HG03097 (cell line): ENCODE data around the gene HMHB1.
"Not testable (repeated sequence)": the region's sequence is repeated elsewhere in the genome, so short reads cannot be mapped to it uniquely, and the experiment has no call there.

Experiments
- ATAC-seq: cut with Tn5 transposase; IDR thresholded peaks from one replicate; pipeline ENCODE4 v1.9.1; 2021; ENCODE audit not compliant: unreplicated experiment, low FRiP score

HMHB1 gene

GRCh38 chr5:143801252-143801939, 10.6 kb upstream of the HMHB1 start:
- ATAC-seq = no peak

DNA sequence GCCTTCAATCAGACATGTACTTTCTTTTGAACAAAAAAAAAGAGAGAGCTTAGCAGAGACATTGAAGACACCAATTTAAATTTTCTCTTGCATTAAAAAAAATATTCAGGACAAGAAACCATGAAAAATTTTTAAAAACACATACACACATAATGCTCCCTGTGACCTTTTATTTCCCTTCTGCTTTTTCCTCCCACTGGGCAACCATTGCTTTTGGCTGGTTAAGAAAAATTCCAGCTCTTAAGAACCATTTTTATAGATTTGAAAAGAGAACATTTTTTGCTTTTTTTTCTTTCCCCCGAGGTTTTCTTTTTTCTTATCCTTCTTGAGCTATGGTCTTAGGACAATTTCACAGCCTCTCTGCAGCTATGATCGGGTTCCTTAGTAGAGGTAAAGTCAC, 6.1 kb upstream of the HMHB1 start:
- no peak for ATAC-seq

- no peak for ATAC-seq
These were observed 5.4 kb upstream of the HMHB1 start for GRCh38 chr5:143806579-143806978.

DNA sequence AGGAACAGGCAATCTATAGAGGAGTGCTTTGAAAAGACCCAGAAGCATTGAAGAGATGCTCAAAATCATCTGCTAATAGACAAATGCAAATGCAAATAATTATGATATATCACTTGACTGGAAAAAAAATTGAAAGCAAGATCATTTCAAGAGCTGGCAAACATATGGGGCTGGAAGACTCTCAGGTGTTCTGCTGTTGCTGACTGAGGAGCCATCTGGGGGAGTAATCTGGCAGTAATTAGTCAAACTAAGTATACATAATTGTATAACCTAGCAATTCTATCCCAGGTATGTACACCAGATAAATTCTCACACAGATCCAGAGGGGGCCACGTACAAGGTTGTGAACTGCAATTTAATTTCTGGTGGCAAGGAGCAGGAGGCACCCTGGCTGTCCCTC, 4.6 kb upstream of the HMHB1 start:
- ATAC-seq = no peak

- not testable (repeated sequence) for ATAC-seq
These were observed 4.4 kb downstream of the HMHB1 start for GRCh38 chr5:143816370-143816769.

DNA sequence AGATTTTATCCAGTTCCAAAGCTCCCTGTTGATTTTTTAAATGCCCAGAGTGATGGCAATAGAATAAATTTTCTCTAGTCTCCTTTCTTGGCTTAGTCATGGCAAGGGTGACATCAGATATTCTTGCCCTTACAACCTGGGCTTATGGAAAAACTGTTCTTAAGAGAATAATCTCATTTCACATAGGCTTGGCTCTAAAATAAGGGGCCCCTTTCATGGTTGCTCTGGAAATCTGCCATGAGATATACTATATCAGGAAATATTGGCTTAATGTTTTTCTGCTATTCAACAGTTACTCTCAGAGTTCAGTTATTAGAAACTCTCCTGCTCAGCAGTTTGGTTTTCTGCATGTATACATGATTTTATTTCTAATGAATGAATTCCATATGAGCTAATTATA, 7.8 kb downstream of the HMHB1 start:
- no peak for ATAC-seq

- no peak for ATAC-seq
These were observed 8.5 kb downstream of the HMHB1 start for GRCh38 chr5:143820451-143820850.

DNA sequence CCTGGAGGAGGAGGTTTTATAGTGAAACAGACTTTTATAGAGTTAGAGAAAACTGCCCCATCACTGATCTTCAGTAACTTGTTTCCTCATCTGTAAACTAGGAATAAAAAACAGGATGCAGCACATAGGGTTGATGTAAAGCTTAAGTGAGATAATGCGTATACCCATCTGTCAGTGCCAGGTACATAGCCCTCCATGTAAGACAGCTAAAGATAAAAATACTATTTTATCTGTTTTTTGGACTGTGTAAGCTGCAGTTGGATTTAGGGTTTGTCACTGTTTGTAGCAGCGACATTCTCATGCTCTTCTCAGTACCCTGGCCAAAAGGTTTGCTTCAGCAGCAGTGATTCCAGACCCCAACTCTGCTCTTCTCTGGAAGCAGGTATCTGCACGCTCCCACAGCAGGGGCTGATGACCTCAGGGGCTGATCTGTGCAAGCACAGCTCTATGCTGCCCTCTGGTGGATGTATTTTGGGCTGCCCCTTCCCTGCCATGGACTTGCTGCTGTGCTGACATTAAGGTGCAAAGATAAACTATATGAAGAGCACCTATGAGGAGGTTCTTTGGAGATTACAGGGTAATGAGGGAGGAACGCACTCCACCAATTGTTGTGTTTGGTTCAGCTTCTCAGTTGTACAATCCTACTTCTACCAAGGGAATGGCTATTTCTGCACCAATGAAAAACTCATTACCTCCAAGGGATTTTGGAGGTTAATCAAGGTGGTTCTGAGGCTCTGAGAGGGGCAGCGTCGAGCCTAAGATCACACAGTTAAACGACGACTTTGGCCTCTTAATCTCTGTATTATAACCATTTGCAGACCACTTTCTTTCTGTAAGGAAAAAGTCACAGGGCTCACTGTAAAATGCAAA, 13.1 kb downstream of the HMHB1 start:
- ATAC-seq = no peak

DNA sequence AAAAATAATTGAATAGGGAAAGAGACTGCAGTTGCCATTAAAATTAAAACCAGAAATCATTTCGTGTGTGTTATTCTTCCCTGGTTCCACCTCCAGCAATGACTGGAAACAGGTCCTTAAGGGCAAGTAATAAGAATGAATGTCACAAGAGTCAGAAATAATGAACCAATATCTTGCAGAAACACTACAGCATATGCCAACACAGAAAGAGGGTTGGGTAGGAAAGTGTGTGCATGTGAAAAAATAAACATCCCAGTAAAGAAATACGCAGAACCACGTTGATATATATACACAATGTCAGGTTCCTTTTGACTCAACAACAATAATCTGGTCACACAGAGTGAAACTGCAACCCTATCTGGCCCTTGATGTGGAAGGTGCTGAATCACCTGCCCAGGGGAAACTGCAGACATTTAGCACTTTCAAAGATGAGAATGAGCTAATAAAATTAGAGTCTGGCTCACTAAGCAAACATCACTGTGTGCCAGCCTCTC, 15.0 kb downstream of the HMHB1 start:
- peak; percentile 79 for ATAC-seq

GRCh38 chr5:143828710-143829109, 16.7 kb downstream of the HMHB1 start:
- no peak for ATAC-seq

DNA sequence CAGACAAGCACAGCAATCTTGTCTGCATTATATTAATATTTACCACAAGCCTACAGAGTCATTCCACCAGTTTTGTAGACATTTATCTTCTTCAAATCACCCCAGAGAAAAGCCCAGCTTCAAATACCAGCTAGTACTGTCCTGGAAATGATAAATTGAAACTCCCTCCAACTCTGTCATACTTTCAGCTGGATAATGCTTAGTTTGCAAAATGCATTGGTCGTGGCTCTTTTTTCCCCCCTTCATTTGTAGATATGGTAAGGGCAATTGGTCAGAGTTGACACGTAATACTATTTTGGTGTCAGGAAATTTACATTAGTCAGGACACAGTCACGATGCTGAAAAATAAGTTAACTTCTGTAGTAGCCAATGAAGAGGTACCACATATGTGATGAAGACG, 21.2 kb downstream of the HMHB1 start:
- no peak for ATAC-seq

GRCh38 chr5:143835251-143835650, 23.3 kb downstream of the HMHB1 start:
- ATAC-seq = no peak

DNA sequence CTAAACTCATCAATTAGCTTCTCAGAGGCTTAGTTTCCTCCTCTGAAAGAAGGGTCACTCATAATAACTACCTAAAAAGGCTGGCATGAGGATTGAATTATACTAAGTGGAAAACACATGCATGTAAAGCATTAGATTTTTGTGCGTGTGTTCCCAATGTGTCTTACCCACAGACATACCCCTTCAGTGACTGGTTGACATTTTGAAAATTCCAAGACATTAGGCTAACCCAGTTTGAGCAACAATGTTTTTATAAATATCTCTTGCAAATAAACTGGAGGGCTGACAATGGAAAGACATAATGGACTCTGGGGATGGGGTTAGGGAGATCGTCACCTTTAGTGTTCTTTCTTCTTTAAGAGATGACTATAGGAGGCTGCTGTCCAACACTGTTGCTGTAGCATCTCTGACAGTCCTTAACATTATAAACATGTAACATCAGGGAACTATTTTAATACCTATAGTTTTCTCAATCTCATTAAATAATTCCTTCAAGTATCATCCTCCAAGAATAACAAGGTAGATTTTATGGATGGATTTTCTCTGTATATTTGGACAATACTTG, 24.3 kb downstream of the HMHB1 start:
- ATAC-seq = no peak

GRCh38 chr5:143837306-143837848, 25.4 kb downstream of the HMHB1 start:
- no peak for ATAC-seq

DNA sequence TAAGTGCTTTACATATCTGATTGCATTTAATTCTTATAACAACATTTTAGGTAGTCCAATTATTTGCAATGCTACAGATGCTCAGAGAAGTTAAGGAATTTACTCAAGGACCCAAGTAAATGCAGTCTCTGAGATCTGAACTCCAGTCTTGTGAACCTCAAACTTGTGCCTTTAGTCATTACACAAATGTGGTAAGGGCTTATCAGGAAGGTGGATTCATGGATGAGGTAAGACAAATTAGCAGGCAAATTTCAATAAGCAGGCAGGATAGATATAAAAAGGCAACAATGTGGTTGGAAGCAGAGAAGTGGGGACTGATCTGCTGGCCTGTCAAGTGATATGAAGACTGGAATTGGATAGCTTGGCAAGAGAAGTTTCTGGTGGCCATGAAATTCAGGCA, 29.5 kb downstream of the HMHB1 start:
- no peak for ATAC-seq

GRCh38 chr5:143842920-143843319, 31.0 kb downstream of the HMHB1 start:
- no peak for ATAC-seq

DNA sequence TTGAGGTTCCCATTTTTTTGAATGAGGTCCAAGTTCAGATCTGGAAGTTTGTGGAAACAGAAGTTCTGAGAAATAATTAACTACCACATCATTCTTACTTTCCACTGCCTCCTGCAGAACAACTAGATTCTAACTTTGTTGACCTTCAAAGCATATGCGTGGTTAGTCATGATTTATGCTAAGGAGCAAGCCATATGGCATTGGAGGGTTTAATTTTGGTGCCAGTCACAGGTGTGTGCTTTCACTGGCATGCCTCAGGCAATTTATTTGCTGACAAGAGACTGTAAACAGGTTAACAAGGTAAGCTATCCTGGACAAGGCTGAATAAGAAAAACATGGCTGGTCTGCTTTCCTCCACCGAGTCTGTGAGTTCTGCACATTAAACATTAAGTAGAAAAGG, 31.5 kb downstream of the HMHB1 start:
- no peak for ATAC-seq

- ATAC-seq = no peak
These were observed 38.2 kb downstream of the HMHB1 start for GRCh38 chr5:143850050-143850683.

DNA sequence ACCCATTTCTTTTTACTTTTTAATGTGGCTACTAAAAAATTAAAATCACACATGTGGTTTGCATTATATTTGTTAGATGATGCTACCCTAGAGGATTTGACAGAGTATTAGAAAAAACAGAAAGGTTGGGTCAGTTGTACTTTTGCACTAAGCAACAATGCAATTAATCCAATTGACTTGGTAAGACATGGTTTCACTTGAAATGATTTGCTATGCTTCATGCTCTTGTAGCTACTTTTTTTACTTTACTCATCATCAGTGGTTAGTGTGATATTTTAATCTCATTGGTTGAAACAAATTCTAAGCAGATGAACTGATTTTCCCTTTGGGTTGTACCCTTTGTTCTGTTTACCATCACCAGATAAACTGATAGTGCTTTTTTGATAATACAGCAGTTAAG, 39.4 kb downstream of the HMHB1 start:
- no peak for ATAC-seq

DNA sequence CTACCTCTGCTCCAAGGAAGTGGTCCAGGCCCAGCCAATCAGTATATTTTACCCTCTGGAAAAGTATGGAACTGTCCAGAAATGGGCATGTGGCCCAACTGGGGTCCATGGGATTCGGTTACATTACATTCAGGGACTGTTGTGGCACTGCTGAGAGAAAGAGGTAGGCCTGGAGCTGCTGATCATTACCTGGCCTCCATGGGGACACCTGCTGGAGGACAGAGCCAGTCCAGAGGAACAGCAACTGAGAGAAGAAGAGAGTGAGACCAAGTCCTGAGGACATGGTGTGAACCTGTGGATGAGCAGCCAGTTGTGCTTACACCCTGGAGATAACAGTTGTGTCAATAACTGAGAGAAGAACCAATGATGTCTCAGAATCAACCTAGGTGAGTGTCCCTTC, 48.2 kb downstream of the HMHB1 start:
- ATAC-seq = no peak

GRCh38 chr5:143862271-143862670, 50.3 kb downstream of the HMHB1 start:
- ATAC-seq = no peak
